HCT116 (cell line): Measurements from ENCODE around the gene UBQLN4. TPM values are rescaled to one million over a fixed set of nuclear protein-coding genes. Genes with fewer than 3 reads are reported as not detected.

ENCODE experiments used
- ATAC-seq: fragments of 200-7000 bp; cut with Tn5 transposase; 2 replicates; pipeline ENCODE4 v1.9.1; 2020; ENCODE audit warnings: mild to moderate bottlenecking, moderate library complexity
- BruUV-seq: library from RNA; stranded (reverse); fragments of 400-500 nt; replicated peaks from 2 replicates; lab custom pipeline; 2021; lab: Mats Ljungman, UMichigan
- CTCF ChIA-PET: fragments of 300-600 bp; sonication (Branson Sonifier 250); formaldehyde crosslinking; loops from one replicate; lab custom pipeline; 2021; ENCODE audit warnings: antibody characterized with exemption; lab: Charles Lee
- POLR2A ChIA-PET: fragments of 300-600, 350-600 bp; sonication (Branson Sonifier 250); formaldehyde crosslinking; loops from one replicate; lab custom pipeline; 2021; ENCODE audit warnings: antibody characterized with exemption; lab: Charles Lee
- RAD21 ChIA-PET, 2 experiments: fragments of 300-600 bp; sonication (Branson Sonifier 250); formaldehyde crosslinking; loops; one replicate each; lab custom pipeline; 2023; ENCODE audit warnings: low total read pairs in 2 of 2; ENCODE audit not compliant: uncharacterized antibody in 2 of 2, unreplicated experiment in 2 of 2, low non-redundant PET in 1 of 2; lab: Charles Lee
- DNase-seq: peaks from one replicate; pipeline ENCODE4 v3.0.0-alpha.2; 2010; ENCODE audit warnings: low read depth, low spot score
- H2AFZ ChIP-seq: fragments of 200-600 bp; shearing (Covaris generic), sonication (generic); 2 replicates; pipeline ENCODE4 v1.6.1; 2017; ENCODE audit warnings: low read depth, mixed run types, mixed read lengths, antibody characterized with exemption, low read length; ENCODE audit not compliant: poor library complexity, severe bottlenecking
- H3K27ac ChIP-seq: 2 replicates; pipeline ENCODE4 v1.5.1; 2012; ENCODE audit warnings: low read depth, low read length
- H3K27me3 ChIP-seq: fragments of 200-600 bp; sonication (generic); 2 replicates; pipeline ENCODE4 v1.6.1; 2016; ENCODE audit warnings: mixed run types, low read length, mixed read lengths; ENCODE audit not compliant: insufficient read depth
- H3K36me3 ChIP-seq, 2 experiments: fragments of 200-500 bp in 1 of 2; fragments of 200-600 bp in 1 of 2; sonication (Bioruptor generic) in 1 of 2; sonication (generic) in 1 of 2; 2 replicates each; pipeline versions ENCODE4 v1.5.1 to v1.6.1; 2014 to 2016; ENCODE audit warnings: low read length in 2 of 2, inconsistent platforms in 1 of 2, mixed read lengths in 1 of 2, mixed run types in 1 of 2; ENCODE audit not compliant: insufficient read depth in 2 of 2, control insufficient read depth in 1 of 2
- H3K4me1 ChIP-seq, 2 experiments: fragments of 200-600 bp in 1 of 2; sonication (generic) in 1 of 2; 2 replicates each; pipeline versions ENCODE4 v1.5.1 to v1.6.1; 2012 to 2017; ENCODE audit warnings: low read length in 2 of 2, inconsistent platforms in 1 of 2, mild to moderate bottlenecking in 1 of 2, mixed read lengths in 1 of 2, mixed run types in 1 of 2, moderate library complexity in 1 of 2; ENCODE audit not compliant: insufficient read depth in 2 of 2, control insufficient read depth in 1 of 2
- H3K4me2 ChIP-seq: fragments of 200-600 bp; sonication (generic); 2 replicates; pipeline ENCODE4 v1.6.1; 2017; ENCODE audit warnings: mixed run types, low read length, mixed read lengths
- H3K4me3 ChIP-seq, 2 experiments: fragments of 200-600 bp in 1 of 2; sonication (generic) in 1 of 2; replicated peaks in 1 of 2; 2 replicates each; pipeline ENCODE4 v1.5.1; 2011 to 2016; ENCODE audit warnings: low read length in 2 of 2, control low read depth in 1 of 2, low read depth in 1 of 2, mild to moderate bottlenecking in 1 of 2, mixed read lengths in 1 of 2, mixed run types in 1 of 2
- H3K79me2 ChIP-seq: fragments of 200-600 bp; sonication (generic); 2 replicates; pipeline ENCODE4 v1.6.1; 2017; ENCODE audit warnings: mild to moderate bottlenecking, mixed run types, low read length, moderate library complexity, mixed read lengths; ENCODE audit not compliant: insufficient read depth
- H3K9ac ChIP-seq: fragments of 200-600 bp; sonication (generic); 2 replicates; pipeline ENCODE4 v1.6.1; 2016; ENCODE audit warnings: low read length, mixed read lengths
- H3K9me2 ChIP-seq: fragments of 200-600 bp; sonication (generic), shearing (Covaris generic); 2 replicates; pipeline ENCODE4 v1.6.1; 2017; ENCODE audit warnings: mixed run types, mild to moderate bottlenecking, moderate library complexity; ENCODE audit not compliant: insufficient read depth
- H3K9me3 ChIP-seq, 2 experiments: fragments of 200-500 bp in 1 of 2; fragments of 200-600 bp in 1 of 2; sonication (Bioruptor generic) in 1 of 2; sonication (generic) in 1 of 2; 2 replicates each; pipeline ENCODE4 v1.6.1; 2014 to 2017; ENCODE audit warnings: low read length in 2 of 2, mixed read lengths in 2 of 2, inconsistent platforms in 1 of 2, low read depth in 1 of 2, mild to moderate bottlenecking in 1 of 2, mixed run types in 1 of 2, moderate library complexity in 1 of 2; ENCODE audit not compliant: control insufficient read depth in 1 of 2, insufficient read depth in 1 of 2
- H4K20me1 ChIP-seq: fragments of 200-600 bp; sonication (generic), shearing (Covaris generic); 2 replicates; pipeline ENCODE4 v1.6.1; 2017; ENCODE audit warnings: mixed run types, mild to moderate bottlenecking, moderate library complexity; ENCODE audit not compliant: insufficient read depth
- CEBPB ChIP-seq: IDR thresholded peaks from 2 replicates; pipeline ENCODE4 v1.6.1; 2012; ENCODE audit warnings: low read depth
- CTCF ChIP-seq, 3 experiments: fragments of 200-600 bp in 1 of 3; sonication (generic) in 1 of 3; IDR thresholded peaks in 2 of 3; conservative IDR thresholded peaks in 1 of 3; 2 replicates each; pipeline ENCODE4 v1.5.1; 2012 to 2017; ENCODE audit warnings: low read depth in 2 of 3, low read length in 2 of 3, antibody characterized with exemption in 1 of 3, borderline replicate concordance in 1 of 3, control low read depth in 1 of 3, mild to moderate bottlenecking in 1 of 3, mixed read lengths in 1 of 3, mixed run types in 1 of 3, moderate library complexity in 1 of 3; ENCODE audit not compliant: insufficient read depth in 1 of 3
- EGR1 ChIP-seq: IDR thresholded peaks from 2 replicates; pipeline ENCODE4 v1.6.1; 2012; ENCODE audit warnings: low read depth
- ELF1 ChIP-seq: IDR thresholded peaks from 2 replicates; pipeline ENCODE4 v1.6.1; 2012; ENCODE audit warnings: low read depth, borderline replicate concordance
- EZH2 ChIP-seq: fragments of 200-600 bp; sonication (generic); IDR thresholded peaks from 2 replicates; pipeline ENCODE4 v1.6.1; 2017; ENCODE audit warnings: antibody characterized with exemption, mixed run types
- JUND ChIP-seq: IDR thresholded peaks from 2 replicates; pipeline ENCODE4 v1.6.1; 2012
- RAD21 ChIP-seq: IDR thresholded peaks from 2 replicates; pipeline ENCODE4 v1.6.1; 2012; ENCODE audit warnings: low read depth, mild to moderate bottlenecking
- REST ChIP-seq: IDR thresholded peaks from 2 replicates; pipeline ENCODE4 v1.6.1; 2012; ENCODE audit warnings: low read depth
- SIN3A ChIP-seq: IDR thresholded peaks from 2 replicates; pipeline ENCODE4 v1.6.1; 2012; ENCODE audit warnings: low read depth
- SRF ChIP-seq: IDR thresholded peaks from 2 replicates; pipeline ENCODE4 v1.6.1; 2012; ENCODE audit warnings: low read depth
- YY1 ChIP-seq: IDR thresholded peaks from 2 replicates; pipeline ENCODE4 v1.6.1; 2011; ENCODE audit warnings: low read length, low read depth, moderate library complexity, mild to moderate bottlenecking; ENCODE audit not compliant: insufficient replicate concordance; ENCODE audit errors: extremely low read depth
- ZBTB33 ChIP-seq: IDR thresholded peaks from 2 replicates; pipeline ENCODE4 v1.6.1; 2011; ENCODE audit warnings: mild to moderate bottlenecking, low read length, moderate library complexity; ENCODE audit not compliant: insufficient replicate concordance; ENCODE audit errors: extremely low read depth
- ZFX ChIP-seq: fragments of 450-650 bp; IDR thresholded peaks from 2 replicates; pipeline ENCODE4 v1.6.1; 2017
- ZNF274 ChIP-seq: fragments of 200-500 bp; sonication (Bioruptor generic); IDR thresholded peaks from 2 replicates; pipeline ENCODE4 v1.6.1; 2014; ENCODE audit warnings: mild to moderate bottlenecking, low read depth, low read length, inconsistent platforms
- intact Hi-C: fragments of 100-400 bp; cut with micrococcal nuclease; formaldehyde crosslinking; loops from 2 replicates; pipeline ENCODE4 v1.10.0; 2022
- total RNA-seq: library from RNA; stranded (reverse); gene quantifications from one replicate; pipeline ENCODE4 v1.2.1, GENCODE V29; 2021; ENCODE audit not compliant: unreplicated experiment

The UBQLN4 gene
- total RNA-seq, 1 experiment from 2014 or later = 68.4 TPM

DNA sequence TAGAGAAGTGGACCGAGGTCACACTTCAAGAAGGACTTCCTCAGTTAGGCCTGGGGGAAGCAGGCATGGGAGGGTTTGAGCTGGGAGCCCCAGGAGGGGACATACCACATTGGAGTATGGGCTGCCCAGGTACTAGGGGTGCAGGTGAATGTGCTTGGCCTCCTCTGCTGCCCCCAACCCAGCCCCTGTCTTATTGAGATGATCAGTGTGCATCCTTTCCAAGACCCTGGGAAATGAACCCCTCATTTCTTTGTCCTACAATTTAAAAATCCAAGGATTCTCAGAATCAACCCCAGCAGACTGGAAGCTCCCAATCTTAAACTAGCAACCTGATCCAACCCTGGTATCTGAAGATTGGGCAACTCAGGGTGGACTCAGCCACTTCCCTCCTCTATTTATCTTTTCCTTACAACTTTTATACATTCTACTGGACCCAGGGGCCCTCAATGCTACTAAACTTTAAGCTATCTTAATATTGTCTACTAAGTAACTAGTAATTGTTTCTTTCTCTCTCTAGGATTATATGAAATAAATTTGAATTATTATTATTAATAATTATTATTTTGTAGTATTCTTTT is 19.6 kb upstream of the UBQLN4 start:
- Histone ChIP-seq H4K20me1 (no peaks in the 10 kb centered on the region), H2AFZ (no peak overlapping the region), H3K9me2 (no peaks in the 10 kb centered on the region), H3K27me3 (no peaks in the 10 kb centered on the region), H3K9ac (no peak overlapping the region), H3K4me1 (peaks cover 0 to 11% of the 10 kb centered on the region in 2 experiments; a peak in 2 of 4 replicates), H3K4me2 (no peak overlapping the region), H3K4me3 (no peak overlapping the region), H3K9me3 (no peaks in the 10 kb centered on the region), H3K27ac (peak overlapping the region; percentile 35; the same call in 1 of the 2 replicates), H3K36me3 (peaks cover 15 to 31% of the 10 kb centered on the region in 2 experiments), H3K79me2 (no peaks in the 10 kb centered on the region)
- TF ChIP-seq SIN3A = no peak
- no peak for TF ChIP-seq RAD21
- TF ChIP-seq ELF1 = no peak
- TF ChIP-seq ZNF274 = no peak
- no peak for TF ChIP-seq CTCF (IDR thresholded peaks at IDR 0.05 in 2 of 3, conservative IDR thresholded peaks at IDR 0.05 in 1 of 3; ENCODE audit: borderline replicate concordance in 1 of 3, insufficient read depth in 1 of 3, low read depth in 2 of 3, low read length in 2 of 3)
- no peak for TF ChIP-seq ZBTB33
- no peak for TF ChIP-seq REST
- no peak for TF ChIP-seq JUND
- TF ChIP-seq EGR1 = no peak
- no peak for TF ChIP-seq SRF
- TF ChIP-seq EZH2 = no peak
- no peak for TF ChIP-seq CEBPB
- TF ChIP-seq YY1 = no peak
- TF ChIP-seq ZFX = no peak
- ChIA-PET POLR2A (no interaction called here), CTCF (interaction anchor here (1.5 kb wide), 1 partner anchor 13 kb away, joined by 3 read pairs; the partner anchor contains the start of gene RAB25), RAD21 (no interaction called here)
- DNase-seq = no peak
- no TSS peak for BruUV-seq
- intact Hi-C loops = no loop called here
- ATAC-seq = no peak
